ENCODE data around the gene KRTAP4-1. TPM values are rescaled to one million over a fixed set of nuclear protein-coding genes. Genes with fewer than 3 reads are reported as not detected.

KRTAP4-1 gene
- polyA plus RNA-seq, 1 of the 3 experiments (the other 2 are of a cell fraction), result not detected

- no peak for TF ChIP-seq EZH2phosphoT487 (IDR thresholded peaks at IDR 0.05; ENCODE audit: borderline replicate concordance, low read depth)
- no peak for TF ChIP-seq FOSL2 (IDR thresholded peaks at IDR 0.05; ENCODE audit: borderline replicate concordance, low read depth)
- no peak for TF ChIP-seq USF1 (IDR thresholded peaks at IDR 0.05; ENCODE audit: borderline replicate concordance, low read depth)
- TF ChIP-seq MAX (IDR thresholded peaks at IDR 0.05; ENCODE audit: low read depth), result no peak
- no peak for TF ChIP-seq USF2 (IDR thresholded peaks at IDR 0.05; ENCODE audit: borderline replicate concordance, low read depth, low read length)
- no peak for TF ChIP-seq GATA2 (CRISPR knock-in tag; IDR thresholded peaks at IDR 0.05)
Measured at GRCh38 chr17:41212524-41213169, 27.9 kb upstream of the KRTAP4-1 start (continued).

- Histone ChIP-seq H4K20me1 (ENCODE audit: insufficient read depth) (no peaks in the 10 kb centered on the region), H3F3A (replicated peaks; ENCODE audit: insufficient read depth) (no peaks in the 10 kb centered on the region), H3K27ac (ENCODE audit: low read depth in 2 of 2, low read length in 1 of 2) (no peak overlapping the region), H3K79me2 (ENCODE audit: insufficient read depth) (no peaks in the 10 kb centered on the region), H3K4me3 (ENCODE audit: low read depth in 2 of 2, low read length in 1 of 2) (no peak overlapping the region), H3K4me1 (ENCODE audit: control insufficient read depth in 1 of 2, insufficient read depth in 2 of 2, low read depth in 1 of 2, low read length in 1 of 2) (no peaks in the 10 kb centered on the region), H3K9me2 (0 out of 2 replicates have a peak, but pooled peaks cover 6% of the 10 kb centered on the region), H3K27me3 (ENCODE audit: insufficient read depth) (peaks cover 45% of the 10 kb centered on the region; the same call in 1 of the 2 replicates), H3K9me3 (no peaks in the 10 kb centered on the region; the same call in 1 of the 2 replicates), H3K36me3 (replicated peaks in 1 of 2; ENCODE audit: control insufficient read depth in 1 of 2, insufficient read depth in 2 of 2, low read length in 1 of 2) (peaks cover 0 to 7% of the 10 kb centered on the region in 2 experiments), H3K4me2 (no peak overlapping the region), H2AFZ (ENCODE audit: low read depth) (no peak overlapping the region), H3K9ac (no peak overlapping the region)
- DNase-seq, result no peak
- WGBS (ENCODE audit: low lambda C conversion rate), result 0% methylated on average over 1 of the region's 1 CpG
- no peak for TF ChIP-seq TAF1 (IDR thresholded peaks at IDR 0.05; ENCODE audit: borderline replicate concordance, low read depth, low read length)
- no peak for TF ChIP-seq SMC3 (IDR thresholded peaks at IDR 0.05; ENCODE audit: low read depth, low read length)
- no peak for TF ChIP-seq CHD2 (IDR thresholded peaks at IDR 0.05; ENCODE audit: low read length, partially characterized antibody)
- no peak for TF ChIP-seq JUND (IDR thresholded peaks at IDR 0.05)
- no peak for TF ChIP-seq IRF3 (IDR thresholded peaks at IDR 0.05; ENCODE audit: low read depth, low read length)
- no peak for TF ChIP-seq NFIC (IDR thresholded peaks at IDR 0.05; ENCODE audit: borderline replicate concordance)
- TF ChIP-seq CTCF (IDR thresholded peaks at IDR 0.05), result no peak
- TF ChIP-seq RFX5 (IDR thresholded peaks at IDR 0.05; ENCODE audit: low read length), result no peak
- TF ChIP-seq SIN3A (IDR thresholded peaks at IDR 0.05; ENCODE audit: borderline replicate concordance, low read depth, low read length), result no peak
- CTCF ChIA-PET, result no interaction called here
- POLR2A ChIA-PET, result no interaction called here
Measured at GRCh38 chr17:41211845-41212466, 27.2 kb upstream of the KRTAP4-1 start.

All from SK-N-SH (cell line).